ENCODE data around the gene CENPO. TPM values are rescaled to one million over a fixed set of nuclear protein-coding genes. Genes with fewer than 3 reads are reported as not detected.

Gene CENPO
- total and polyA plus RNA-seq, 2 donors (not counting 1 experiment from before 2014, with no cell fraction given), result 9.1 to 12.7 TPM

DNA sequence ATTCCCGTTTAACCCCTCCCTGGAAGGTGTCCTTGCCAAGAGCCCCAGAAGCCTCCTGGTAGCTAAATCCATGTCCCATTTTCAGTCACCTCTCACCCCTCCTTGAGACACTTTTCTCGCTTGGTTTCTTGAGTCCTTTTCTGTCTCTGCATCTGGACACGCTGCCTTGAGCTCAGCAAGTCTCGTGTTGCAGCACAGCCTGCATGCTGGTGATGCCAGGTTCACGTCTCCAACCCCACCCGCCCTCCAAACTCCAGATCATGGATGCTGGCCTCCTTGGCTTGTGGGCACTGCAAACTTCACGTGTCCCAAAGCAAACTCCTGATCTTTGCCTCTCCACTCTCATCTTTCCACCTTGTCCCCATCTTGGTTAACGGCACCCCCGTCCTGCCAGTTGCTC is 39.3 kb downstream of the CENPO start:
- Histone ChIP-seq H3K4me3 (replicated peaks in 1 of 4; ENCODE audit: control extremely low read depth in 1 of 4, insufficient read depth in 1 of 4, low read depth in 3 of 4, low read length in 4 of 4) (no peak overlapping the region), H3K79me2 (ENCODE audit: control insufficient read depth, insufficient read depth, low read length) (no peaks in the 10 kb centered on the region), H3K9me3 (ENCODE audit: control insufficient read depth, insufficient read depth, low read depth, low read length) (no peaks in the 10 kb centered on the region), H3K4me2 (ENCODE audit: extremely low read depth, insufficient read depth, low read length) (no peak overlapping the region), H3K36me3 (ENCODE audit: control insufficient read depth, insufficient read depth, low read length) (peaks cover 3% of the 10 kb centered on the region), H3K27me3 (ENCODE audit: control insufficient read depth, insufficient read depth, low read length) (no peaks in the 10 kb centered on the region), H4K20me1 (ENCODE audit: control insufficient read depth, extremely low read depth, insufficient read depth, low read length) (no peaks in the 10 kb centered on the region), H3K9ac (ENCODE audit: insufficient read depth, low read length) (no peak overlapping the region), H2AFZ (ENCODE audit: low read length) (no peak overlapping the region), H3K4me1 (ENCODE audit: control insufficient read depth, extremely low read depth, insufficient read depth, low read length) (no peaks in the 10 kb centered on the region), H3K27ac (ENCODE audit: insufficient read depth, low read length) (no peak overlapping the region)
- no peak for DNase-seq (ENCODE audit: low read depth in 2 of 2)
- TF ChIP-seq EZH2 (IDR thresholded peaks at IDR 0.05; ENCODE audit: low read length, missing control alignments), result no peak
- no peak for TF ChIP-seq CTCF (conservative IDR thresholded peaks at IDR 0.05 in 1 of 2, IDR thresholded peaks at IDR 0.05 in 1 of 2; ENCODE audit: low read depth in 1 of 2, low read length in 2 of 2)

- H3K4me2 ChIP-seq (ENCODE audit: extremely low read depth, insufficient read depth, low read length), result no peak overlapping the region
- no peaks in the 10 kb centered on the region for H3K4me1 ChIP-seq (ENCODE audit: control insufficient read depth, extremely low read depth, insufficient read depth, low read length)
- H3K9ac ChIP-seq (ENCODE audit: insufficient read depth, low read length), result no peak overlapping the region
- no peaks in the 10 kb centered on the region for H3K27me3 ChIP-seq (ENCODE audit: control insufficient read depth, insufficient read depth, low read length)
- no peak overlapping the region for H3K4me3 ChIP-seq (replicated peaks in 1 of 4; ENCODE audit: control extremely low read depth in 1 of 4, insufficient read depth in 1 of 4, low read depth in 3 of 4, low read length in 4 of 4)
- no peak overlapping the region for H3K27ac ChIP-seq (ENCODE audit: insufficient read depth, low read length)
- peaks cover 3% of the 10 kb centered on the region for H3K36me3 ChIP-seq (ENCODE audit: control insufficient read depth, insufficient read depth, low read length)
- TF ChIP-seq CTCF (conservative IDR thresholded peaks at IDR 0.05 in 1 of 2, IDR thresholded peaks at IDR 0.05 in 1 of 2; ENCODE audit: low read depth in 1 of 2, low read length in 2 of 2) (no peak), EZH2 (IDR thresholded peaks at IDR 0.05; ENCODE audit: low read length, missing control alignments) (no peak)
- no peaks in the 10 kb centered on the region for H3K79me2 ChIP-seq (ENCODE audit: control insufficient read depth, insufficient read depth, low read length)
- DNase-seq (ENCODE audit: low read depth in 2 of 2), result no peak
- H2AFZ ChIP-seq (ENCODE audit: low read length), result no peak overlapping the region
- H3K9me3 ChIP-seq (ENCODE audit: control insufficient read depth, insufficient read depth, low read depth, low read length), result no peaks in the 10 kb centered on the region
- H4K20me1 ChIP-seq (ENCODE audit: control insufficient read depth, extremely low read depth, insufficient read depth, low read length), result no peaks in the 10 kb centered on the region
Measured at GRCh38 chr2:24832931-24833701, 39.9 kb downstream of the CENPO start.

GRCh38 chr2:24833821-24834732 is 40.9 kb downstream of the CENPO start:
- no peak overlapping the region for H3K27ac ChIP-seq (ENCODE audit: insufficient read depth, low read length)
- H3K36me3 ChIP-seq (ENCODE audit: control insufficient read depth, insufficient read depth, low read length), result peaks cover 3% of the 10 kb centered on the region
- H3K79me2 ChIP-seq (ENCODE audit: control insufficient read depth, insufficient read depth, low read length), result no peaks in the 10 kb centered on the region
- no peak overlapping the region for H3K9ac ChIP-seq (ENCODE audit: insufficient read depth, low read length)
- H3K4me1 ChIP-seq (ENCODE audit: control insufficient read depth, extremely low read depth, insufficient read depth, low read length), result no peaks in the 10 kb centered on the region
- H3K4me2 ChIP-seq (ENCODE audit: extremely low read depth, insufficient read depth, low read length), result no peak overlapping the region
- no peaks in the 10 kb centered on the region for H4K20me1 ChIP-seq (ENCODE audit: control insufficient read depth, extremely low read depth, insufficient read depth, low read length)
- H3K4me3 ChIP-seq (replicated peaks in 1 of 4; ENCODE audit: control extremely low read depth in 1 of 4, insufficient read depth in 1 of 4, low read depth in 3 of 4, low read length in 4 of 4), result no peak overlapping the region
- no peaks in the 10 kb centered on the region for H3K9me3 ChIP-seq (ENCODE audit: control insufficient read depth, insufficient read depth, low read depth, low read length)
- no peak for TF ChIP-seq CTCF (conservative IDR thresholded peaks at IDR 0.05 in 1 of 2, IDR thresholded peaks at IDR 0.05 in 1 of 2; ENCODE audit: low read depth in 1 of 2, low read length in 2 of 2)
- TF ChIP-seq EZH2 (IDR thresholded peaks at IDR 0.05; ENCODE audit: low read length, missing control alignments), result no peak
- H2AFZ ChIP-seq (ENCODE audit: low read length), result no peak overlapping the region
- H3K27me3 ChIP-seq (ENCODE audit: control insufficient read depth, insufficient read depth, low read length), result no peaks in the 10 kb centered on the region
- no peak for DNase-seq (ENCODE audit: low read depth in 2 of 2)

Measured in fibroblast of lung (primary cell).